ENCODE measurements around the gene PKNOX2. TPM values are rescaled to one million over a fixed set of nuclear protein-coding genes. Genes with fewer than 3 reads are reported as not detected.

PKNOX2 gene
- total RNA-seq, 1 donor from 2014 or later = 39.9 TPM

DNA sequence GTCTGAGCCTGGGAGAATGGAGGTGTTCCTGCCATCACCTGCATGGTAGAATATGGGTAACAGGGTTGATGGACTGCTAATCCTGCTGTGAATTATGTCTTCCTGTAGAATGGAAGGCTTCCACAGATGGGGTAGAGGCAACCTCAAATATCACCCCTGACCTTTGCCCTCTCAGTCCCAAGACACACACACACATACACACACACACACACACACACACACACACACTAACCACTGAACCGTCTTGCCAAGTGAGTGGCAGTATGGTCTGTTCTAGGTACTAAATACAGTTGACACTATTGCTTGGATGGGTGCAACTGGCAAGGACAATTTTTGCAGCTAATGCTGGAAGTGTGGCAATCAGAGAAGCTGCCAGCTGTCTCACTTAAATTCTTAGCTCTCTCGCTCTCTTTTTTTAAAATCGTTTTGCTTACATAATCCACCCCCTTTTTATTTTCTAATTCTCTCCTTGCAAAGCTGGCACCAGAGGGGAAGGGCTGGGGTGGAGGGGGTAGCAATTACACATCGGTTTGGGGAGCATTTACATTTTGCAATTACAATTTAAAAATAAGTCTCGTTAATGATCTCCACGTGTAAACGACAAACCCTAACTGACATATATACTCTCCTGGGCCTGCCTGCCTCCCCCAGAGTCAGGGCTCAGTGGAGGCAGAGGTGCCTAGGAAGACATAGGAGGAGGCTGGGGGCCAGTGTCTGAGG lies 169.0 kb downstream of the PKNOX2 start:
- H3K9me3 Mint-ChIP-seq (ENCODE audit: low read depth) = no peaks in the 10 kb centered on the region
- no peak overlapping the region for H3K27ac Mint-ChIP-seq
- H3K4me3 Mint-ChIP-seq (ENCODE audit: low read depth) = no peak overlapping the region
- no peak for DNase-seq (ENCODE audit: low spot score, unreplicated experiment)
- H3K36me3 Mint-ChIP-seq (ENCODE audit: insufficient read depth) = peaks cover 9% of the 10 kb centered on the region
- no peaks in the 10 kb centered on the region for H3K4me1 Mint-ChIP-seq (ENCODE audit: low read depth)
- H3K27me3 Mint-ChIP-seq = no peaks in the 10 kb centered on the region
- TF ChIP-seq, protein P1, sequence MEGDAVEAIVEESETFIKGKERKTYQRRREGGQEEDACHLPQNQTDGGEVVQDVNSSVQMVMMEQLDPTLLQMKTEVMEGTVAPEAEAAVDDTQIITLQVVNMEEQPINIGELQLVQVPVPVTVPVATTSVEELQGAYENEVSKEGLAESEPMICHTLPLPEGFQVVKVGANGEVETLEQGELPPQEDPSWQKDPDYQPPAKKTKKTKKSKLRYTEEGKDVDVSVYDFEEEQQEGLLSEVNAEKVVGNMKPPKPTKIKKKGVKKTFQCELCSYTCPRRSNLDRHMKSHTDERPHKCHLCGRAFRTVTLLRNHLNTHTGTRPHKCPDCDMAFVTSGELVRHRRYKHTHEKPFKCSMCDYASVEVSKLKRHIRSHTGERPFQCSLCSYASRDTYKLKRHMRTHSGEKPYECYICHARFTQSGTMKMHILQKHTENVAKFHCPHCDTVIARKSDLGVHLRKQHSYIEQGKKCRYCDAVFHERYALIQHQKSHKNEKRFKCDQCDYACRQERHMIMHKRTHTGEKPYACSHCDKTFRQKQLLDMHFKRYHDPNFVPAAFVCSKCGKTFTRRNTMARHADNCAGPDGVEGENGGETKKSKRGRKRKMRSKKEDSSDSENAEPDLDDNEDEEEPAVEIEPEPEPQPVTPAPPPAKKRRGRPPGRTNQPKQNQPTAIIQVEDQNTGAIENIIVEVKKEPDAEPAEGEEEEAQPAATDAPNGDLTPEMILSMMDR (IDR thresholded peaks at IDR 0.05; ENCODE audit: unreplicated experiment) = no peak

DNA sequence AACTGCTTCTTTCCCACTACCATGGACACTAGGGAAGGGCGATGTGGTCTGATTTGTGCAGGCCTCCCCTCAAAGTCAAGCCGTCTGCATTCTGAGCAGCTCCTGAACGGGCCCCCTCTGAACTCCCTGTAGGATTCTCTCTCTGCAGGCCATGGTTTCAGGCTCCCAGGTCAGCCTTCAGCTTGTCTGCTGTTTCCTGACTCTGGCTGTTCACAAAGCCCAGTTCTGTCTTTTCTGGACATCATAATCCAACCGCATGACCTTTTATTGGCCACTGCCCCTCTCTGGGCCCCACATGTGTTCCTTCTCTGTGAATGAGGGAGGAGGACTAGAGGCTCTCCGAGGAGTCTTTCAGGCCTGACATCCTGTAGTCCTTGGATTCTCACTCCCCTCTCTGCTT lies 170.6 kb downstream of the PKNOX2 start:
- H3K27ac Mint-ChIP-seq = no peak overlapping the region
- H3K36me3 Mint-ChIP-seq (ENCODE audit: insufficient read depth) = peaks cover 9% of the 10 kb centered on the region
- no peak overlapping the region for H3K4me3 Mint-ChIP-seq (ENCODE audit: low read depth)
- no peaks in the 10 kb centered on the region for H3K4me1 Mint-ChIP-seq (ENCODE audit: low read depth)
- H3K9me3 Mint-ChIP-seq (ENCODE audit: low read depth) = no peaks in the 10 kb centered on the region
- DNase-seq (ENCODE audit: low spot score, unreplicated experiment) = no peak
- H3K27me3 Mint-ChIP-seq = no peaks in the 10 kb centered on the region
- TF ChIP-seq, protein P1 (IDR thresholded peaks at IDR 0.05; ENCODE audit: unreplicated experiment) = no peak

DNA sequence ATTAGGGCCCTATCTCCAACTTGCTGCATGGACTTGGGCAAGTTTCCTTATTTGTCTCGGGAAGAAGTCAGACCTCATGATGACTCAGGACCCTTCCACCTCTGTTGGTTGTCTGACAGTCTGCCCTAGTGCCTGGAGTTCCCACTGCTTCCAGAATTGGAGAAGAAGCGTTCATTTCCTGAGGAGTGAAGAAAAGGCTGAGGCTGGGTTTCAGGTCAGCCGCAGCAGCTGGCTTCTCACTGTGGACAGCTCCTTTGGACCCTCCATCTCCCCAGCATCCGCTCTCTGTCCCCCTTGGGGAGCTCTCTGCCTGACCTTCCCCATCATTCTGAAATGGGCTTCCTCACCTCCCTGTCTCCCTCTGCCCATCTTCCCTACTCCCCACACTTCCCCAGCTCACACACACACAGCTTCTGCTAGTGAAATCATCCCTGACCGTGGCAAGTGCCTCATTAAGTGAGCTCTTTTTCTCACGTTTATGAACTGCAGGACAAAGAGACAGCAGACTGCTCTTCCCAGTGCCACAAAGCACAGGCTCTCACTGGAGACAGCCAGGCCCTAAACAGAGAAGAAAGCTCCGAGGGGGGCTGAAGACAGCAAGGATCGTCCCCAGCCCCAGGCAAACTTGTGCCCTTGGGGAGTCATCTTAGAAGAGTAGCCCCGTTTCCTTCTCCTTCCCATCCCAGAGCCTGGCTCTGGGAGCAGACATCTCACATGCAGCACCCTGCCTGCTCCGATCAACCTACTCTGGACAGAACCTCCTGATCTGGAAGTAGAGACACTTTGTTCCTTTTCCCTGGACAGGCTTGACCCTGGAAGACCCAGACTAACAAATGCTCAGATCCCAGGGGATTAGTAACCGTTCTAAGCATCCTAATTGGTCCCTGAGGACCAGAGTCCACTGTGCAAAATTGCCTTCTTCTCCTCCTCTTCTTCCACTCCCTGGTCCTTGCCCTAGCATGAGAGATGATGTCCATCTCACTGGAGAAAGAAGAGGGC lies 173.6 kb downstream of the PKNOX2 start:
- Mint-ChIP-seq H3K27ac (no peak overlapping the region), H3K4me3 (ENCODE audit: low read depth) (no peak overlapping the region)

DNA sequence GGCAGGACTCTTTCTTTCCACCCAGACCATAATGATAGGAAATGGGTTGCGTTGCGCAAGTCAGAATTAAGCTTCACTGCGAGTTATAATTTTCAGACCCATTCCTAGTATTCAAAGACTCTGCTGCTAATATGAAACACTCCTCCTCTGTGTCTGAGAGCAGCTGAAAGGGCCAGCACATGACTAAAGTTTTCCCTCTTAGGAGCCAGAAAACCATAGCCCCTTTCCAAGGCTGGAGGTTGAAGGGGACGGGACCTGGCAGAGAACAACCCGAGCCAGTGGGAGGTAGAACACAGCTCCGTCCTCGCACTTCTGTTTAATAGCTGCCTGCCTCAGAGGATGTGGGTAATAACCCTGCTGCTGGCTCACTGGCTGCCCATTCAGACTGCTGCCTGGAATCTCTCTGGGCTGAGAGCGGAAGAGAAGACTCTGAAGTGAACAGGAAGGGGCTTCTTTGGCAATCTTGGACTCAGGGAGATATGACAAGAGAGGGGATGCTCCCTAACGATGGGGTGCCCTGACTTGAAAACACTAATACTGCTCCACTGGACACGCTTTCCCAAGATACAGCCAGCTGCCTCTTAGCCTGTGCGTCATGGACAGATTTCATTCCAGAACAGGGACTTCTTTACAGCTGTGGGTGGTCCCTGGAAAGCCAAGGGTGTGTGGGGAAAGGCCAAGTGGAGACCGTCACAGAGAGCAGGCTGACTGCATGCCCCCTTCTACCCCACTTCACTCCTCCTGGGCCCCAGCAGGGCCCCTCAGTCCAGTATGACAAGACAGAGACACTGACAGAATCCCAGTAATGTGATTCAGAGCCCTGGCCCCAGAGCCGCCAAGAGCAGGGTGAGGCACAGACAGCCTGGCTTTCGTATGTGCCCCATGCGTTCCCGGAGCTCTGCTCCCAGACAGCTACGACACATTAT lies 174.6 kb downstream of the PKNOX2 start:
- peaks cover 2% of the 10 kb centered on the region for H3K36me3 Mint-ChIP-seq (ENCODE audit: insufficient read depth)
- H3K9me3 Mint-ChIP-seq (ENCODE audit: low read depth) = no peaks in the 10 kb centered on the region
- H3K4me3 Mint-ChIP-seq (ENCODE audit: low read depth) = no peak overlapping the region
- H3K27ac Mint-ChIP-seq = no peak overlapping the region
- DNase-seq (ENCODE audit: low spot score, unreplicated experiment) = no peak
- no peaks in the 10 kb centered on the region for H3K27me3 Mint-ChIP-seq
- TF ChIP-seq, protein P1 (IDR thresholded peaks at IDR 0.05; ENCODE audit: unreplicated experiment) = no peak
- peaks cover 27% of the 10 kb centered on the region for H3K4me1 Mint-ChIP-seq (ENCODE audit: low read depth)

More for the DNA sequence above, 173.6 kb downstream of the PKNOX2 start:
- Mint-ChIP-seq H3K9me3 (ENCODE audit: low read depth) (no peaks in the 10 kb centered on the region), H3K36me3 (ENCODE audit: insufficient read depth) (peaks cover 5% of the 10 kb centered on the region), H3K4me1 (ENCODE audit: low read depth) (peaks cover 17% of the 10 kb centered on the region), H3K27me3 (no peaks in the 10 kb centered on the region)
- TF ChIP-seq, protein P1 (IDR thresholded peaks at IDR 0.05; ENCODE audit: unreplicated experiment) = no peak
- DNase-seq (ENCODE audit: low spot score, unreplicated experiment) = no peak

All from progenitor cell of endocrine pancreas (in vitro differentiated cells).